Head of caudate nucleus (tissue), 42 donors: ENCODE measurements around the gene NPTX1.
A peak's percentile ranks its signal among the peaks of the same experiment; 100 is the strongest.

Experiments
- DNase-seq, 42 donors: peaks; one replicate each; pipeline versions ENCODE4 v3.0.0 to v3.0.0-alpha.2; 2020 to 2021; ENCODE audit warnings: mixed read lengths in 7 of 42
- intact Hi-C: fragments of 100-400 bp; cut with DNase I; formaldehyde crosslinking; loops from one replicate; pipeline ENCODE4 v1.15.0; 2022

Gene NPTX1

GRCh38 chr17:80433916-80434666 lies 42.3 kb downstream of the NPTX1 start:
- no peak for DNase-seq
- intact Hi-C loops = no loop called here

DNA sequence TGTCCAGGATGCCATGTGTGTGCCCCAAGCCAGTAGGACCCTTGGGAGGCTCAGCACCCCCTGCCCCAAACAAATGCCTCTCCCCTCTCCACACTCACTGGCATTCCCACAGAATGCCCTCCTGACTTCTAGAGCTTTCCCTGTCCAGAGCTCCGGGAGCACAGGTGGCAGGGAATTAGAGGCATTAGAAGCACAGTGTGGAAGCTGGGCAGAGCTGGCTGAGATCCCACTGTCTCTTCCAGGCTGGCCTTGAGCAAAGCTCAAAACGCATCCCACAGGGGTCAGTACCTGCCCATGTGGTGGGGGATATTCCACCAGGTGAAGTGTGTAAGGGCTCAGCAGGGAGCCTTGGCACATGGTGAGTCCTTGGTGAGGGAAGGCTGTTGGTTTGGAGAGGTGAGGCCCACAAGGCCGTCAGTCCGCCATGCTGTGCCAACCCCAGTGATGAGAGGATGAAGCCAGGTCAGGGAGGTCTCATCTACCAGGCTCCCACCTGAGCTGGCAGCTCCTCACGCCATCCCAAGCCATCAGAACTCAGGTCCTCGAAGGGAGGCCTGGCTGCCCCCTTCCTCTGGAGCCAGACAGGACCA lies 43.4 kb downstream of the NPTX1 start:
- intact Hi-C loops = no loop called here
- no peak for DNase-seq

DNA sequence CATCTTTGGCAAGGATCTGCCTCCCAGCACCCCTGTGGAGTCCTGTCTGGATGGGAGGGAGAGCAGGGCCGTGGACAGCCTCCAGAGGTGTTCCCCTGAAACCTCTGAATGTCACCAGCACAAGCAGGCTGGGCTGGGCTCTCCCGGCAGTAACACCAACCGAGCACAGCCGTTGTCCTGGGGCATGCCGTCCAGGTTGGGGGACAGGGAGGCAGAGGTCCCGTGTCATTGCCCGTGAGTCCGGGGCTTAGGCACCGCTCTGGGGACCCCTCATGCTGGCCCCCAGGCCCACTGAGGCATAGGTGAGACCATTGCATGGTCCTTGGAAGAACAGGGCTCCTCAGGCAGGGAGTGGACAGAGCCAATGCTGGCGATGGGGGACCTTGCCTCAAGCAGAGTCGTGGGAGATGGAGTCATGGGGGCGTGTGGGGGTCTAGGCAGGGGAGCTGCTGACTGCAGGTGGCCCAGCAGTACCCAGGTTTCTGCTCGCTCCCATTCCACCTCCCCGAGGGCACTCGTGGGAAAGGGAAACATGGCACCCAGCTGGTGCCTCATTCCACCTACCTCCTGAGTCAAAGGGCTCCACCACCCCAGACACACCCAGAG lies 44.0 kb downstream of the NPTX1 start:
- no peak for DNase-seq
- intact Hi-C loops = no loop called here

DNA sequence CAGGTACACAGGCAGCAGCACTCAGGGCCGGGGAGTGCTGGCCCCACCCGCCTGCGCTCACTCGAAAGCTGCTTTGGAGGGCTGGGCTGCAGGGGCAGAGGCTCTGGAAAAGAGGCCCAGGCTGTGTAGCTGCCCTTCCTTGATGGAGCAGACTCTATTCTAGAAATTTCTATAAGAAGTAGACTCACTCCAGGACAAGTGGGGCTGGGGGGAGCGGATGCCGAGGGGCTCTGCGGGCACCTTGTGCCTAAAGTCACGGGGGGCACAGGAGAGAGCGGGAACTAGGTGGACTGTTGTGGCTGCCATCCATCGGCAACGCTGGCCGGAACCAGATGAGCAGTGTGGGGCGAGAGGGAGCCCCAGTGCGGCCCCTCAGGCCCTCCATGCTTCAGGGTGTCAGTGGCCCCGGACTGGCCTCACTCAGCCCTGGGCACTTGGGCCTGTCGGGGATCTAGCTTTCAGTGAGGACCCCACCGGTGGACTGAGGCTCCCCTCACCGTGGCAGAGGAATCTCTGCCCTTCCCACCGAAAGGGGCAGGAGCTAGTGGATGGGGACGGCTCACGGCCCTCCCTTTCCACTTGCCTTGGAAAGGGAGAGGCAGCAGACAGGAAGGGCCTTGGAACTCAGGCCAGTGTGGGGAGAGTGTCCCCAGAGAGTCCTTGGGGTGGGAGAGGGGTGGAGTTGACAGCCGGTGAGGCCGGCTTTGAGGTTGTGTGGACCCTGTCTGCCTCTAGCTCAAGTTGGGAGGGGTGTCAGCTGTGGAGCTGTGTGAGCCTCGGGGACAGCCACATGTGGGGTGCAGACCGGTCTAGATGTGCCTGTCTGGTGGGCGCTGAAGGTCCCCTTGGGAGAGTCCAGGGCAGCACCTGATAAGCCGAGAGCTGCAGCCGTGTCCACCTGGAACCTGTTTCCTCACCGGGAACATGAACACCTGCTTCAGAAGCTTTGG lies 44.9 kb downstream of the NPTX1 start:
- DNase-seq = no peak
- intact Hi-C loops = no loop called here

DNA sequence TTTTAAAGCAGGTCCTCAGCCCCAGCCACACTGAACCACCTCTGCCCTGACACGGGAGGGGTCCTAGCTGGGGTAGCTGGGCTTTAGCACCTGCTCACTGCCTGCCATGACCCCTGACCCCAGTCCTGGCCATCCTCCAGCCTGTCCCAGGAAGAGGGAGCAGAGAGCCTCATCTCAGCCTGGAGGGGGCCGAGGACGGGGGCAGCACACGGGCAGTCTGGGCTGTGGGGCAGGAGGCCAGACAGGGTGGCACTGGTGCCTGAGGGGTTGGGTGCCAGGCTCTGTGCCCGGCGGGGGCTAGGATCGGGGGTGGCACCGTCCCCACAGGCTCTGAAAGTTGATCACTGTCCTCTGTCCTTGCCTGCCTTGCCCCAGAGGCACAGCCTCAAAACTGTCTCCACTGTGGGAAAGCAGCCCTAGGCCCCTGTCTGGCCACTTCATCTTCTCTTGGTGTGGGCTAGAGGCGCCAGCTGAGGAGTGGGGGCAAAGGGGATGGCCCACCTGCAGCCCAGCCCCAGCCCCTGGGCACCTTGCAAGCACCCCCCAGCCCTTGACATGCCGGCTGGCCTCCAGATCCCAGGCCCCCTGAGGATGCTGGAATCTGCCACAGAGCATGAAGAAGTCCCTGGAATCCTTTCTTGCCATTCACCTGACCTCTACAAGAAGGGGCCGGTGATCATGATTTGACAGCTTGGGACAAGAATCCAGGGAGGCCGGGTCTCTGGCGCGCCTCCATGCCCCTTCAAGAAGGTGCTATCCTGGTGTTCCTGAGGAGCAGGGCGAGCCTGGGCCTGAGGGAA lies 45.8 kb downstream of the NPTX1 start:
- intact Hi-C loops = no loop called here
- DNase-seq = no peak

- intact Hi-C loops = no loop called here
These were observed 46.8 kb downstream of the NPTX1 start for GRCh38 chr17:80429356-80430275.

DNA sequence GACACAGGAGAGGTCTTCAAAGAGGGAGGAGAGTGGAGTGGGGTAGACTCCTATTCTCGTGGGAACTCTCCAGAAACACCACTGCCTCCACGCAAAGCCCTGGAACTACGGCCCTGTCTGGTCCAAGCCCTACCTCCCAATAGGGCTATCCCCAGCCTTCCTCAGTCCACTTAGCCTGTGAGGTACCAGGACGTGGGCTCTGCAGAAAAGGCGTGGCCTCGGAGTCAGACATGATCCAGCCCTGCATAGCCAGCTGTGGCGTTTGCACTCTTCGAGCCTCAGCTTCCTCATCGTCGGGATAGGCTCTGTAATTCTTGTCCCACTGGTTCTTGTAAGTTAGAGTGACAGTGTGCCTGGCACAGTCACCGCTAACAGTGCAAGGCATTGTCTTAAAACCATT lies 47.6 kb downstream of the NPTX1 start:
- no peak for DNase-seq
- intact Hi-C loops = no loop called here

More at GRCh38 chr17:80429356-80430275, 46.8 kb downstream of the NPTX1 start:
- peak in 1 of 42 donors; percentile 1 for DNase-seq

GRCh38 chr17:80428363-80428762 lies 48.0 kb downstream of the NPTX1 start:
- DNase-seq = no peak

DNA sequence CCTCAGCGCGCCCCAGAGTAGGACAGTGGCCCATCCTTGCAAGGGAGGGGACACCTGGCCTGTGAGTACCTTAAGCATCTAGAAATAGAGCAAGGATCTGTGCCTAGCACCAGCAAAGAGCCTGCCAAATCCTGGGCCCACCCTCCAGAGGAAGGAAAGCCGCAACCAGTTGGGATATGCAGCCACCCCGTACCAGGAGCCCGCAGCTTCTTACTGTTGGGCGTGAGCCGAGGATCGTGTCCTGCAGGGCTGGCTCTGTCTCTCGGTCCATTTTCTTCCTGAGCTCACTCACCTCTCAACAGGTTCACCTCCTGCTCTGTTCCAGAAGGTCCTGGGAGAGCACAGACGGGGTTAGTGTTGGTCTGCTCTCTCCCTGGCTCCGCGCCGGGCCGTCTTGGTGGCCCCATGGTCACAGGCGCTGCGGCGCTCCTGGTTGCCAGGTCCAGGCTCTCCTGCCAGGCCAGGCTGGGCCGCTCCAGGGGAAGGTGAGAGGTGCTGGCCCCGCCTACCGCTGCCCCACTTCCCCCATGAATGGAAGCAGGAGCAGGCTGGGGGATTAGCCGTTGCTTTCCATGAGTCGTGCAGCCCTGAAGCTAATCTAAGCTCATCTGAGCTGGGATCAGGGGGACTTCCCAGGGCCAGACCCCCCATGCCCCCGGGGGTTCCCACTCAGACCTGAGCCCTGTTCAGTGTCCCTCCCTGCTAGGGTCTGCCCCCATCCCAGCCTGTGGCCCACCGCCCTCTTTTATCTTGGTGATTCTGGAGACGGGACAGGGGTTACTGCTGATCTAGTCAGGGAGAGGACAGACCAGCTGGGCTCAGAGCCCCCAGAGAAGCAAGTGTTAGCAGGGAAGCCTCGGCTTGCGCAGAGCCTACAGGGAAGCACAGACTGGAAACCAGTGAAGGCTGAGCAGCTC lies 48.8 kb downstream of the NPTX1 start:
- intact Hi-C loops = loop anchor here (2.0 kb wide), 1 partner anchor 555 kb away; no protein-coding TSS in a partner anchor
- peak in 1 of 42 donors; percentile 1 for DNase-seq

More at GRCh38 chr17:80428363-80428762, 48.0 kb downstream of the NPTX1 start:
- intact Hi-C loops = no loop called here

DNA sequence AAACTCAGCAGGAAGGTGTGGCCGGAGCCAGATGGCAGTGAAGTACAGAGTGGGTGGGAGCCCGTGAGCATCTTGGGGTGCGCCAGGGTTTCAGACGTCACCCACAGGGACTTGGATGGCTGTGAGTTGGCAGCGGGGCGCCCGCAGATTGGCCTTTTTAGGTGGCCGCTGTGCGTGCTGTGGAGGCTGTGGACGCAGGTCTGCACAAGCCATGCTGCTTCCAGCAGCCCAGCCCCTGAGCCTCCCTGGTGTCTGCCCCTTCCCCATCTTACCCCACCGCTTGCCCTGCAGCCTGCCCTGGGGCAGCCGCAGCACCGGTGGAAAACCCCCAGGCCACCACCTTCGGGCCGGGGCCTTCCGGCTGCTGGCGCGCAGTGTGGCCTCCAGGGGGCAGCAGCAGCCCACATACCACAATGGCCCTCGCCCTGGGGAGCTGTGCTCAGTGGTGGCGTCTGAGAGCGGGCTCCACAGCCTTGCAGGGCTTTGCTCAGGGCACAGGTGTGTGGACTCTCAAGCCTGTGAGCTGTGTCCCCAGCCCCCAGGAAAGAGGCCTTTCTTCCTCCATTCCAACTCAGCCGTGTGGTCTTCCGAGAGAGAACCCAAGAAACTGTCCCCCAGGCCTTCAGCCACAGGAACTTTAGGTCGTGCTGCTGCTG lies 49.6 kb downstream of the NPTX1 start:
- DNase-seq = peak; percentile 54 to 90 (median 78)
- intact Hi-C loops = loop anchor here (2.0 kb wide), 1 partner anchor 556 kb away; no protein-coding TSS in a partner anchor

GRCh38 chr17:80425835-80426426 lies 50.5 kb downstream of the NPTX1 start:
- DNase-seq = no peak
- intact Hi-C loops = loop anchor here (2.0 kb wide), 1 partner anchor 557 kb away; no protein-coding TSS in a partner anchor

- no peak for DNase-seq
- intact Hi-C loops = no loop called here
These were observed 51.3 kb downstream of the NPTX1 start for GRCh38 chr17:80424878-80425765.

DNA sequence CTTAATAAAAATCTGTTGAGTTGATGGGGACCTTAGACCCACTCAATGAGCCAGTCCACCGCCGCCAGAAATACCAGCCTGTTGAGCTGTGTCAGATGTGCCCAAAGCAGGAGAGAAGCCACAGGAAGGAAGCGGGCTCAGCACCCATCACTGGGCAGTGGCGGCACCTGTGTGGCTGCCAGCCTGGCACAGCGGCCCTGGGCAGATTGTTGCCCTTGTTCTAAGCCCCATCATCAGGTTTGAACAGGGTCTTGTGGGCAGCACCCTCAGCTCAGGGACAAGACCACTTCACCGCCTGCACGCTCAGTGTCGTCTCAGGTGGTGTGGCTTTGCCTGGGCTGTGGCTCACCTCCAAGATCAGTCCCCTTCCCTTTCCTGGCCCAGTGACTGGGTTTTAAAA lies 52.1 kb downstream of the NPTX1 start:
- intact Hi-C loops = no loop called here

GRCh38 chr17:80423536-80424225 lies 52.7 kb downstream of the NPTX1 start:
- intact Hi-C loops = no loop called here
- DNase-seq = peak in 1 of 42 donors; percentile 22

More for the DNA sequence above, 52.1 kb downstream of the NPTX1 start:
- DNase-seq = no peak
